MM.1S (cell line): ENCODE results near the gene LSMEM2.

Source experiments
- EZH2 ChIP-seq: fragments of 300-600 bp; sonication (generic); optimal IDR thresholded peaks from 2 replicates; pipeline ENCODE3; 2017; ENCODE audit warnings: low read depth, mild to moderate bottlenecking, antibody characterized with exemption, low read length, mixed read lengths
- TF ChIP-seq, protein P1 (sequence below): fragments of 300-600 bp; sonication (generic); IDR thresholded peaks from 2 replicates; pipeline ENCODE4 v1.5.1; 2016; ENCODE audit warnings: antibody characterized with exemption, low read length, mixed read lengths

DNA sequence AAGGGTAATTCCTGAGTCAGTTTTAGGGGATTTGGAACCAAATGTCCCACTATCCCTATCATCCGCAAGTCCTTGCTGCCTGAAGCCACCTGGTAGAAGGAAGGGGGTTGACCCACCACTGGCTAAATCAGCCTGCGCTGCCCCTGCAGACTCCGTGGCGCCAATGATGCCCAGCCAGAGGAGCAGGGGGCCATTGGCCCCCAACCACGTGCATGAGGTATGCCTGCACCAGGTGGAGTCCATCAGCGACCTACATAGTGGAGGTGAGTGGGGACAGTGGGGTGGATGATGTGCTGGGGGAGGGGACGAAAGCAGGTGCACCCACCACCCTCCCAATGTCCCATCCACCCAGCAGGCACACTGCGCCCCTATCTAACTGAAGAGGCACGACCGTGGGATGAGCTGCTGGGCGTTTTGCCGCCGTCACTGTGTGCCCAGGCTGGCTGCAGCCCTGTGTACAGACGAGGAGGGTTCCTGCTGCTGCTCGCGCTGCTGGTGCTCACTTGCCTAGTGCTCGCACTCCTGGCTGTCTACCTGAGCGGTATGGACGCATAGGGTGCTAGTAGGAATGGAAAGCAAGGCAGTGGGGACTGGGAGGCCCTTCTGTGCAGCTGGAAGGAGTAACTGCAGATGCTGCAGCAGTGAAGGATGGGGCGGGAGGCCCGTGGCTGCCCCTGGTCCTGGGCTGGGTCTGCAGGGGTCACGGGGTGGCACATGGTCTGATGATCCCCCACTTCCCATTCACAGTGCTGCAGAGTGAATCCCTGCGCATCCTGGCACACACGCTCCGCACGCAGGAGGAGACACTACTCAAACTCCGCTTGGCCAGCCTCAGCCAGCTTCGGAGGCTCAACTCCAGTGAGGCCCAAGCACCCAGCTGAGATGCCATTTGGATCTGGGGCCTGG is 7.7 kb downstream of the LSMEM2 start:
- TF ChIP-seq, protein P1, sequence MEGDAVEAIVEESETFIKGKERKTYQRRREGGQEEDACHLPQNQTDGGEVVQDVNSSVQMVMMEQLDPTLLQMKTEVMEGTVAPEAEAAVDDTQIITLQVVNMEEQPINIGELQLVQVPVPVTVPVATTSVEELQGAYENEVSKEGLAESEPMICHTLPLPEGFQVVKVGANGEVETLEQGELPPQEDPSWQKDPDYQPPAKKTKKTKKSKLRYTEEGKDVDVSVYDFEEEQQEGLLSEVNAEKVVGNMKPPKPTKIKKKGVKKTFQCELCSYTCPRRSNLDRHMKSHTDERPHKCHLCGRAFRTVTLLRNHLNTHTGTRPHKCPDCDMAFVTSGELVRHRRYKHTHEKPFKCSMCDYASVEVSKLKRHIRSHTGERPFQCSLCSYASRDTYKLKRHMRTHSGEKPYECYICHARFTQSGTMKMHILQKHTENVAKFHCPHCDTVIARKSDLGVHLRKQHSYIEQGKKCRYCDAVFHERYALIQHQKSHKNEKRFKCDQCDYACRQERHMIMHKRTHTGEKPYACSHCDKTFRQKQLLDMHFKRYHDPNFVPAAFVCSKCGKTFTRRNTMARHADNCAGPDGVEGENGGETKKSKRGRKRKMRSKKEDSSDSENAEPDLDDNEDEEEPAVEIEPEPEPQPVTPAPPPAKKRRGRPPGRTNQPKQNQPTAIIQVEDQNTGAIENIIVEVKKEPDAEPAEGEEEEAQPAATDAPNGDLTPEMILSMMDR, result no peak
- TF ChIP-seq EZH2, result no peak
